CD14-positive monocyte (primary cell): ENCODE measurements around the gene HSD11B2. TPM values are rescaled to one million over a fixed set of nuclear protein-coding genes. Genes with fewer than 3 reads are reported as not detected.

Source experiments
- DNase-seq, 3 donors: peaks; one replicate each; pipeline ENCODE4 v3.0.0-alpha.2; 2011 to 2022
- H2AFZ ChIP-seq: 2 replicates; pipeline ENCODE4 v1.6.0; 2012; ENCODE audit warnings: mild to moderate bottlenecking, low read depth, low read length, inconsistent platforms; ENCODE audit not compliant: insufficient read depth, poor library complexity, severe bottlenecking
- H3K27ac ChIP-seq, 2 donors: 1 replicate in 1 of 2; 2 replicates in 1 of 2; pipeline ENCODE4 v1.5.1; 2012 to 2013; ENCODE audit warnings: low read length in 2 of 2, control low read depth in 1 of 2, inconsistent platforms in 1 of 2, low read depth in 1 of 2, mild to moderate bottlenecking in 1 of 2
- H3K27me3 ChIP-seq, 2 donors: one replicate each; pipeline versions ENCODE4 v1.6.0 to v1.6.1; 2011 to 2013; ENCODE audit warnings: low read length in 2 of 2; ENCODE audit not compliant: control insufficient read depth in 2 of 2, insufficient read depth in 2 of 2
- H3K36me3 ChIP-seq, 2 donors: replicated peaks in 1 of 2; 1 replicate in 1 of 2; 2 replicates in 1 of 2; pipeline versions ENCODE4 v1.5.1 to v1.6.1; 2012 to 2013; ENCODE audit warnings: low read length in 2 of 2, control low read depth in 1 of 2, inconsistent platforms in 1 of 2, mild to moderate bottlenecking in 1 of 2; ENCODE audit not compliant: insufficient read depth in 2 of 2, control insufficient read depth in 1 of 2
- H3K4me1 ChIP-seq, 2 donors: 1 replicate in 1 of 2; 2 replicates in 1 of 2; pipeline versions ENCODE4 v1.5.1 to v1.6.1; 2012 to 2013; ENCODE audit warnings: low read length in 2 of 2, control low read depth in 1 of 2, inconsistent platforms in 1 of 2, mild to moderate bottlenecking in 1 of 2, moderate library complexity in 1 of 2; ENCODE audit not compliant: insufficient read depth in 2 of 2, control insufficient read depth in 1 of 2
- H3K4me2 ChIP-seq: replicated peaks from 2 replicates; pipeline ENCODE3; 2012; ENCODE audit warnings: low read length, moderate library complexity, mild to moderate bottlenecking; ENCODE audit not compliant: poor library complexity, severe bottlenecking; ENCODE audit errors: extremely low read depth
- H3K4me3 ChIP-seq, 3 experiments: fragments of 200-600 bp in 1 of 3; sonication (generic) in 1 of 3; replicated peaks in 1 of 3; 1 replicate in 2 of 3; 2 replicates in 1 of 3; pipeline ENCODE4 v1.5.1; 2011 to 2013; ENCODE audit warnings: low read length in 3 of 3, mild to moderate bottlenecking in 3 of 3, control low read depth in 2 of 3, low read depth in 2 of 3, inconsistent platforms in 1 of 3, moderate library complexity in 1 of 3
- H3K79me2 ChIP-seq: 2 replicates; pipeline ENCODE4 v1.6.0; 2012; ENCODE audit warnings: mild to moderate bottlenecking, control low read depth, inconsistent platforms, low read length, moderate library complexity; ENCODE audit not compliant: insufficient read depth
- H3K9ac ChIP-seq: 2 replicates; pipeline ENCODE4 v1.6.0; 2017; ENCODE audit warnings: low read length, mild to moderate bottlenecking; ENCODE audit not compliant: insufficient read depth, poor library complexity, severe bottlenecking
- H3K9me3 ChIP-seq, 2 donors: replicated peaks in 1 of 2; 1 replicate in 1 of 2; 2 replicates in 1 of 2; pipeline versions ENCODE4 v1.5.1 to v1.6.1; 2012 to 2013; ENCODE audit warnings: low read length in 2 of 2, control low read depth in 1 of 2; ENCODE audit not compliant: control insufficient read depth in 1 of 2, insufficient read depth in 1 of 2
- H4K20me1 ChIP-seq: 2 replicates; pipeline ENCODE4 v1.6.0; 2012; ENCODE audit warnings: mild to moderate bottlenecking, low read length, control low read depth, moderate library complexity; ENCODE audit not compliant: insufficient read depth
- H3K27ac Mint-ChIP-seq, 7 donors: one replicate each; pipeline ENCODE4 v1.8.0; 2020; ENCODE audit warnings: mild to moderate bottlenecking in 7 of 7, mixed read lengths in 7 of 7, moderate library complexity in 6 of 7, inconsistent platforms in 2 of 7
- H3K27me3 Mint-ChIP-seq, 3 donors: one replicate each; pipeline ENCODE4 v1.8.0; 2021 to 2022; ENCODE audit warnings: low read depth in 3 of 3, mild to moderate bottlenecking in 3 of 3, mixed read lengths in 3 of 3, moderate library complexity in 3 of 3, inconsistent platforms in 1 of 3
- H3K36me3 Mint-ChIP-seq, 2 donors: one replicate each; pipeline ENCODE4 v1.8.0; 2020; ENCODE audit warnings: mixed read lengths in 2 of 2, inconsistent platforms in 1 of 2, mild to moderate bottlenecking in 1 of 2
- H3K4me1 Mint-ChIP-seq: one replicate; pipeline ENCODE4 v1.8.0; 2020; ENCODE audit warnings: mild to moderate bottlenecking, mixed read lengths
- H3K4me3 Mint-ChIP-seq, 2 donors: one replicate each; pipeline ENCODE4 v1.8.0; 2020; ENCODE audit warnings: mild to moderate bottlenecking in 2 of 2, mixed read lengths in 2 of 2, moderate library complexity in 1 of 2
- H3K9me3 Mint-ChIP-seq, 7 donors: one replicate each; pipeline ENCODE4 v1.8.0; 2020 to 2022; ENCODE audit warnings: mixed read lengths in 7 of 7, mild to moderate bottlenecking in 6 of 7, moderate library complexity in 6 of 7, inconsistent platforms in 2 of 7
- WGBS: methylation state at CpG from one replicate; pipeline ENCODE4 v1.1.5; 2013; ENCODE audit warnings: missing lambda C conversion rate; ENCODE audit not compliant: insufficient coverage; 5-methylcytosine and 5-hydroxymethylcytosine counted together
- intact Hi-C, 2 donors: fragments of 100-400 bp; cut with micrococcal nuclease; formaldehyde crosslinking; loops; one replicate each; pipeline versions ENCODE4 v1.15.0 to v1.15.1; 2023
- polyA plus RNA-seq, 3 donors: library from polyadenylated mRNA; depleted of rRNA in 1 of 3; unstranded in 2 of 3; stranded (reverse) in 1 of 3; fragments of 300-500 nt in 2 of 3; fragments of >200 nt in 1 of 3; fragmentation: Illumina TruSeq in 2 of 3; gene quantifications; 1 replicate in 2 of 3; 2 replicates in 1 of 3; pipeline ENCODE4 v1.2.3, GENCODE V29; 2012 to 2021
- small RNA-seq: library from RNA; depleted of rRNA; stranded (forward); fragments of <200 nt; gene quantifications from one replicate; pipeline ENCODE3, GENCODE V24; 2012; ENCODE audit warnings: low read depth; ENCODE audit not compliant: insufficient read length
- TF ChIP-seq, protein P1 (sequence below): fragments of 200-600 bp; IDR thresholded peaks from one replicate; pipeline ENCODE4 v1.8.0; 2022; ENCODE audit warnings: antibody characterized with exemption, mild to moderate bottlenecking

HSD11B2 gene
- polyA plus RNA-seq, 3 donors: not detected

- peak overlapping the region; percentile 75 to 81 for H3K27ac ChIP-seq
- peaks cover 17 to 21% of the 10 kb centered on the region in 2 donors for H3K36me3 Mint-ChIP-seq
- peaks cover 97 to 100% of the 10 kb centered on the region in 2 donors for H3K4me1 ChIP-seq
- peaks cover 0 to 7% (median 0%) of the 10 kb centered on the region in 3 donors for H3K27me3 Mint-ChIP-seq
- H3K4me3 ChIP-seq: peak overlapping the region in 1 of 3 experiments; percentile 45
- H2AFZ ChIP-seq: no peak overlapping the region
- H3K4me3 Mint-ChIP-seq: peak overlapping the region; percentile 20 to 35
- peak; percentile 62 to 90 (median 90) for DNase-seq
- TF ChIP-seq, protein P1, sequence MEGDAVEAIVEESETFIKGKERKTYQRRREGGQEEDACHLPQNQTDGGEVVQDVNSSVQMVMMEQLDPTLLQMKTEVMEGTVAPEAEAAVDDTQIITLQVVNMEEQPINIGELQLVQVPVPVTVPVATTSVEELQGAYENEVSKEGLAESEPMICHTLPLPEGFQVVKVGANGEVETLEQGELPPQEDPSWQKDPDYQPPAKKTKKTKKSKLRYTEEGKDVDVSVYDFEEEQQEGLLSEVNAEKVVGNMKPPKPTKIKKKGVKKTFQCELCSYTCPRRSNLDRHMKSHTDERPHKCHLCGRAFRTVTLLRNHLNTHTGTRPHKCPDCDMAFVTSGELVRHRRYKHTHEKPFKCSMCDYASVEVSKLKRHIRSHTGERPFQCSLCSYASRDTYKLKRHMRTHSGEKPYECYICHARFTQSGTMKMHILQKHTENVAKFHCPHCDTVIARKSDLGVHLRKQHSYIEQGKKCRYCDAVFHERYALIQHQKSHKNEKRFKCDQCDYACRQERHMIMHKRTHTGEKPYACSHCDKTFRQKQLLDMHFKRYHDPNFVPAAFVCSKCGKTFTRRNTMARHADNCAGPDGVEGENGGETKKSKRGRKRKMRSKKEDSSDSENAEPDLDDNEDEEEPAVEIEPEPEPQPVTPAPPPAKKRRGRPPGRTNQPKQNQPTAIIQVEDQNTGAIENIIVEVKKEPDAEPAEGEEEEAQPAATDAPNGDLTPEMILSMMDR: no peak
- H3K36me3 ChIP-seq: peaks cover 9 to 15% of the 10 kb centered on the region in 2 donors
- H3K79me2 ChIP-seq: peaks cover 74% of the 10 kb centered on the region
- no peaks in the 10 kb centered on the region for H3K9me3 ChIP-seq
- peak overlapping the region; percentile 47 for H3K4me2 ChIP-seq
- H3K9ac ChIP-seq: peak overlapping the region; percentile 15
- H3K9me3 Mint-ChIP-seq: no peaks in the 10 kb centered on the region
- peaks cover 94% of the 10 kb centered on the region for H3K4me1 Mint-ChIP-seq
- intact Hi-C loops: no loop called here
- H3K27ac Mint-ChIP-seq: peak overlapping the region; percentile 94 to 100 (median 99)
- no peaks in the 10 kb centered on the region for H3K27me3 ChIP-seq
- no peaks in the 10 kb centered on the region for H4K20me1 ChIP-seq
- 12% methylated on average over 2 of the region's 3 CpGs for WGBS
Measured at GRCh38 chr16:67486805-67487204, 55.9 kb downstream of the HSD11B2 start.

Small RNA genes within 50 kb of the gene (small RNA-seq; reads per million reads assigned to genes)
- not detected for gene RNU1-123P

Other genes with a start within 250 kb of the HSD11B2 start
- 10 to 100 TPM in 1 of 3 donors, under 1 TPM in 2; 0.58 to 43.3 (median 0.99) TPM for gene MATCAP1, start 247.2 kb upstream of the HSD11B2 start, polyA plus RNA-seq
- gene EXOC3L1, start 241.0 kb upstream of the HSD11B2 start, polyA plus RNA-seq: 1 to 10 TPM; 2.8 to 3.7 (median 3.0) TPM
- gene E2F4, start 239.0 kb upstream of the HSD11B2 start, polyA plus RNA-seq: 100 to 1,000 TPM in 1 of 3 donors, 10 to 100 TPM in 2; 53.1 to 191 (median 61.5) TPM
- 1 to 10 TPM in 1 of 3 donors, under 1 TPM in 1, not detected in 1; 0.15 to 7.0 TPM for gene ELMO3, start 232.0 kb upstream of the HSD11B2 start, polyA plus RNA-seq
- 100 to 1,000 TPM in 2 of 3 donors, 10 to 100 TPM in 1; 45.4 to 130 (median 117) TPM for gene TMEM208, start 204.0 kb upstream of the HSD11B2 start, polyA plus RNA-seq
- gene FHOD1, start 183.6 kb upstream of the HSD11B2 start, polyA plus RNA-seq: 100 to 1,000 TPM in 1 of 3 donors, 1 to 10 TPM in 2; 5.1 to 152 (median 5.5) TPM
- gene SLC9A5, start 182.1 kb upstream of the HSD11B2 start, polyA plus RNA-seq: 1 to 10 TPM in 1 of 3 donors, not detected in 2; 1.0 TPM
- 1 to 10 TPM in 2 of 3 donors, under 1 TPM in 1; 0.79 to 3.2 (median 3.0) TPM for gene PLEKHG4, start 151.6 kb upstream of the HSD11B2 start, polyA plus RNA-seq
- not detected for gene KCTD19, start 104.4 kb upstream of the HSD11B2 start, polyA plus RNA-seq
- 1 to 10 TPM in 2 of 3 donors, under 1 TPM in 1; 0.65 to 3.2 (median 1.8) TPM for gene LRRC36, start 104.3 kb upstream of the HSD11B2 start, polyA plus RNA-seq
- gene TPPP3, start 37.6 kb upstream of the HSD11B2 start, polyA plus RNA-seq: 100 to 1,000 TPM in 1 of 3 donors, 10 to 100 TPM in 2; 63.1 to 123 (median 78.6) TPM
- 10 to 100 TPM in 1 of 3 donors, 1 to 10 TPM in 2; 3.3 to 14.2 (median 6.0) TPM for gene ZDHHC1, start 14.6 kb upstream of the HSD11B2 start, polyA plus RNA-seq
- gene ATP6V0D1, start 50.0 kb downstream of the HSD11B2 start, polyA plus RNA-seq: 100 to 1,000 TPM; 354 to 687 (median 631) TPM
- gene AGRP, start 52.4 kb downstream of the HSD11B2 start, polyA plus RNA-seq: under 1 TPM in 2 of 3 donors, not detected in 1; 0.32 to 0.54 TPM
- gene RIPOR1, start 97.7 kb downstream of the HSD11B2 start, polyA plus RNA-seq: 100 to 1,000 TPM in 1 of 3 donors, 10 to 100 TPM in 1, 1 to 10 TPM in 1; 8.6 to 115 (median 17.5) TPM
- gene CTCF, start 131.4 kb downstream of the HSD11B2 start, polyA plus RNA-seq: 10 to 100 TPM in 2 of 3 donors, 1 to 10 TPM in 1; 8.4 to 29.9 (median 17.7) TPM
- gene CARMIL2, start 214.0 kb downstream of the HSD11B2 start, polyA plus RNA-seq: 1 to 10 TPM in 1 of 3 donors, under 1 TPM in 1, not detected in 1; 0.30 to 1.5 TPM
- 10 to 100 TPM; 11.8 to 26.0 (median 14.9) TPM for gene ACD, start 229.1 kb downstream of the HSD11B2 start, polyA plus RNA-seq
- gene PARD6A, start 229.8 kb downstream of the HSD11B2 start, polyA plus RNA-seq: 1 to 10 TPM; 2.7 to 6.9 (median 6.1) TPM
- 1 to 10 TPM in 2 of 3 donors, under 1 TPM in 1; 0.92 to 6.2 (median 3.2) TPM for gene ENKD1, start 235.6 kb downstream of the HSD11B2 start, polyA plus RNA-seq
- gene C16orf86, start 235.7 kb downstream of the HSD11B2 start, polyA plus RNA-seq: 10 to 100 TPM in 1 of 3 donors, 1 to 10 TPM in 2; 4.1 to 11.3 (median 4.6) TPM